Panc1 (cell line): Measurements from ENCODE around the gene IFFO2. TPM values are rescaled to one million over a fixed set of nuclear protein-coding genes. Genes with fewer than 3 reads are reported as not detected.

Experiments used
- ATAC-seq: fragments of 200-7000 bp; cut with Tn5 transposase; 2 replicates; pipeline ENCODE4 v1.9.1; 2020; ENCODE audit warnings: mild to moderate bottlenecking, moderate library complexity
- BruUV-seq: library from RNA; stranded (reverse); fragments of 400-500 nt; replicated peaks from 2 replicates; lab custom pipeline; 2021; lab: Mats Ljungman, UMichigan
- CTCF ChIA-PET: fragments of 300-600 bp; sonication (Branson Sonifier 250); formaldehyde crosslinking; loops from one replicate; lab custom pipeline; 2022; ENCODE audit warnings: antibody characterized with exemption; lab: Charles Lee
- POLR2A ChIA-PET: fragments of 300-600 bp; sonication (Branson Sonifier 250); formaldehyde crosslinking; loops from one replicate; lab custom pipeline; 2022; ENCODE audit warnings: antibody characterized with exemption; lab: Charles Lee
- DNase-seq: peaks from one replicate; pipeline ENCODE4 v3.0.0-alpha.2; 2010; ENCODE audit warnings: low read depth, low spot score
- H3K27ac ChIP-seq: 2 replicates; pipeline ENCODE4 v1.5.1; 2011; ENCODE audit warnings: mild to moderate bottlenecking, low read length, inconsistent platforms
- H3K27me3 ChIP-seq: fragments of 200-500 bp; sonication (Bioruptor generic); 2 replicates; pipeline ENCODE4 v1.6.0; 2014; ENCODE audit warnings: low read length, inconsistent platforms; ENCODE audit not compliant: control insufficient read depth, insufficient read depth
- H3K36me3 ChIP-seq: fragments of 200-500 bp; sonication (Bioruptor generic); 2 replicates; pipeline ENCODE4 v1.5.1; 2014; ENCODE audit warnings: inconsistent platforms, mild to moderate bottlenecking, low read length, moderate library complexity; ENCODE audit not compliant: control insufficient read depth, insufficient read depth
- H3K4me1 ChIP-seq: 2 replicates; pipeline ENCODE4 v1.5.1; 2011; ENCODE audit warnings: inconsistent platforms, mild to moderate bottlenecking, low read length, moderate library complexity; ENCODE audit not compliant: control insufficient read depth, insufficient read depth
- H3K4me3 ChIP-seq, 2 experiments: 2 replicates each; pipeline ENCODE4 v1.5.1; 2011 to 2012; ENCODE audit warnings: low read depth in 2 of 2, low read length in 2 of 2, mild to moderate bottlenecking in 2 of 2, inconsistent platforms in 1 of 2, moderate library complexity in 1 of 2
- H3K9me3 ChIP-seq: fragments of 200-500 bp; sonication (Bioruptor generic); 2 replicates; pipeline ENCODE4 v1.5.1; 2014; ENCODE audit warnings: low read depth, mild to moderate bottlenecking, inconsistent platforms, low read length, moderate library complexity; ENCODE audit not compliant: control insufficient read depth, insufficient read depth
- CTCF ChIP-seq: fragments of 450-650 bp; IDR thresholded peaks from 2 replicates; pipeline ENCODE4 v1.5.1; 2017; ENCODE audit warnings: mild to moderate bottlenecking
- POLR2AphosphoS5 ChIP-seq: IDR thresholded peaks from 2 replicates; pipeline ENCODE4 v1.6.1; 2012; ENCODE audit warnings: mild to moderate bottlenecking, low read depth, low read length, moderate library complexity
- REST ChIP-seq, 2 experiments: IDR thresholded peaks; 2 replicates each; pipeline ENCODE4 v1.6.1; 2011 to 2012; ENCODE audit warnings: low read depth in 2 of 2, control low read depth in 1 of 2, low read length in 1 of 2, mild to moderate bottlenecking in 1 of 2, moderate library complexity in 1 of 2; ENCODE audit not compliant: insufficient read depth in 1 of 2
- SIN3A ChIP-seq: IDR thresholded peaks from 2 replicates; pipeline ENCODE4 v1.6.1; 2012; ENCODE audit warnings: low read depth, mild to moderate bottlenecking, low read length, moderate library complexity, borderline replicate concordance; ENCODE audit not compliant: insufficient read depth
- TCF7L2 ChIP-seq: IDR thresholded peaks from 2 replicates; pipeline ENCODE4 v1.6.1; 2011; ENCODE audit warnings: mild to moderate bottlenecking, low read depth, low read length, inconsistent platforms
- in situ Hi-C: cut with HindIII; loops from 2 replicates; pipeline ENCODE4 v1.10.0; 2016; ENCODE audit warnings: low sequenced_read_pairs, low pct_unique_long_range_greater_than_20kb
- intact Hi-C: fragments of 100-400 bp; cut with micrococcal nuclease; formaldehyde crosslinking; loops from one replicate; pipeline ENCODE4 v1.10.0; 2022; ENCODE audit not compliant: unreplicated experiment
- total RNA-seq: library from RNA; stranded (reverse); gene quantifications from one replicate; pipeline ENCODE4 v1.2.1, GENCODE V29; 2021; ENCODE audit not compliant: unreplicated experiment

IFFO2 gene
- total RNA-seq, 1 experiment from 2014 or later: 59.4 TPM

GRCh38 chr1:18974005-18974404 lies 17.5 kb upstream of the IFFO2 start:
- Histone ChIP-seq H3K4me3 (no peak overlapping the region), H3K27me3 (no peaks in the 10 kb centered on the region), H3K36me3 (no peaks in the 10 kb centered on the region), H3K4me1 (peaks cover 13% of the 10 kb centered on the region; the same call in 1 of the 2 replicates), H3K27ac (no peak overlapping the region), H3K9me3 (no peaks in the 10 kb centered on the region)
- TF ChIP-seq POLR2AphosphoS5 (no peak), TCF7L2 (no peak), REST (IDR thresholded peaks at IDR 0.05; ENCODE audit: insufficient read depth in 1 of 2, low read depth in 2 of 2, low read length in 1 of 2) (no peak), SIN3A (no peak), CTCF (no peak)
- ChIA-PET POLR2A (no interaction called here), CTCF (no interaction called here)
- BruUV-seq: no TSS peak
- in situ Hi-C loops (no loop called here), intact Hi-C loops (no loop called here)
- DNase-seq (no peak), ATAC-seq (no peak)

- in situ Hi-C loops: no loop called here
- Histone ChIP-seq H3K27me3 (no peaks in the 10 kb centered on the region), H3K27ac (no peak overlapping the region), H3K4me3 (no peak overlapping the region), H3K36me3 (no peaks in the 10 kb centered on the region), H3K9me3 (no peaks in the 10 kb centered on the region), H3K4me1 (peaks cover 13% of the 10 kb centered on the region; the same call in 1 of the 2 replicates)
- DNase-seq (no peak), ATAC-seq (0 out of 2 replicates have a peak, but pooled peaks have one; percentile 5)
- intact Hi-C loops: no loop called here
- ChIA-PET POLR2A (no interaction called here), CTCF (interaction anchor here (1.1 kb wide), 1 partner anchor 73 kb away, joined by 6 read pairs; no protein-coding TSS in a partner anchor)
- TF ChIP-seq POLR2AphosphoS5: no peak
- no peak for TF ChIP-seq SIN3A
- TF ChIP-seq REST (IDR thresholded peaks at IDR 0.05; ENCODE audit: insufficient read depth in 1 of 2, low read depth in 2 of 2, low read length in 1 of 2): no peak
- TF ChIP-seq TCF7L2: no peak
- TF ChIP-seq CTCF: no peak
- BruUV-seq: no TSS peak
These were observed 17.0 kb upstream of the IFFO2 start for GRCh38 chr1:18973446-18973955.
